DOHH2 (cell line): ENCODE results near the gene ARFRP1.

Experiments
- H3F3A ChIP-seq: fragments of 200-600 bp; sonication (generic), shearing (Covaris generic); 2 replicates; pipeline ENCODE4 v1.6.0; 2016; ENCODE audit warnings: antibody characterized with exemption, mild to moderate bottlenecking; ENCODE audit not compliant: control insufficient read depth, insufficient read depth
- H3K27ac ChIP-seq: fragments of 200-600 bp; sonication (generic); 2 replicates; pipeline ENCODE4 v1.5.1; 2014; ENCODE audit warnings: low read depth, mild to moderate bottlenecking, low read length, moderate library complexity
- H3K27me3 ChIP-seq: fragments of 200-600 bp; sonication (generic); 2 replicates; pipeline ENCODE4 v1.6.1; 2014; ENCODE audit warnings: mild to moderate bottlenecking, low read length, mixed read lengths; ENCODE audit not compliant: control insufficient read depth
- H3K36me3 ChIP-seq: fragments of 200-600 bp; sonication (generic); 2 replicates; pipeline ENCODE4 v1.6.1; 2014; ENCODE audit warnings: mild to moderate bottlenecking, low read length, moderate library complexity, mixed read lengths; ENCODE audit not compliant: control insufficient read depth
- H3K4me1 ChIP-seq: fragments of 200-600 bp; sonication (generic); 2 replicates; pipeline ENCODE4 v1.6.1; 2014; ENCODE audit warnings: mild to moderate bottlenecking, low read length, mixed read lengths; ENCODE audit not compliant: control insufficient read depth
- H3K4me2 ChIP-seq: fragments of 200-600 bp; sonication (generic); 2 replicates; pipeline ENCODE4 v1.6.0; 2014; ENCODE audit warnings: mild to moderate bottlenecking, low read length, moderate library complexity
- H3K4me3 ChIP-seq: fragments of 200-600 bp; sonication (generic); 2 replicates; pipeline ENCODE4 v1.5.1; 2014; ENCODE audit warnings: mild to moderate bottlenecking, low read length, mixed read lengths
- H3K79me2 ChIP-seq: fragments of 200-600 bp; sonication (generic); 2 replicates; pipeline ENCODE4 v1.6.1; 2014; ENCODE audit warnings: mild to moderate bottlenecking, low read length, mixed read lengths; ENCODE audit not compliant: control insufficient read depth
- H3K9me2 ChIP-seq: fragments of 200-600 bp; sonication (generic); replicated peaks from 2 replicates; pipeline ENCODE4 v1.6.1; 2014; ENCODE audit warnings: mild to moderate bottlenecking, low read length, mixed read lengths; ENCODE audit not compliant: control insufficient read depth
- H3K9me3 ChIP-seq: fragments of 200-600 bp; sonication (generic); 2 replicates; pipeline ENCODE4 v1.6.1; 2014; ENCODE audit warnings: antibody characterized with exemption, low read length, mixed read lengths; ENCODE audit not compliant: control insufficient read depth, insufficient read depth
- H4K20me1 ChIP-seq: fragments of 200-600 bp; sonication (generic); 2 replicates; pipeline ENCODE4 v1.6.0; 2014; ENCODE audit warnings: low read depth, mild to moderate bottlenecking, antibody characterized with exemption, low read length, moderate library complexity; ENCODE audit not compliant: control insufficient read depth, insufficient read depth
- EZH2phosphoT487 ChIP-seq: fragments of 200-600 bp; sonication (generic); IDR thresholded peaks from 2 replicates; pipeline ENCODE4 v1.6.1; 2017; ENCODE audit warnings: borderline replicate concordance, mild to moderate bottlenecking, antibody characterized with exemption, low read length, moderate library complexity, mixed read lengths
- TF ChIP-seq, protein P1 (sequence below): fragments of 200-600 bp; sonication (generic); IDR thresholded peaks from one replicate; pipeline ENCODE4 v1.5.1; 2014; ENCODE audit warnings: antibody characterized with exemption, mild to moderate bottlenecking, low read depth, low read length; ENCODE audit not compliant: poor library complexity, severe bottlenecking

Gene ARFRP1

DNA sequence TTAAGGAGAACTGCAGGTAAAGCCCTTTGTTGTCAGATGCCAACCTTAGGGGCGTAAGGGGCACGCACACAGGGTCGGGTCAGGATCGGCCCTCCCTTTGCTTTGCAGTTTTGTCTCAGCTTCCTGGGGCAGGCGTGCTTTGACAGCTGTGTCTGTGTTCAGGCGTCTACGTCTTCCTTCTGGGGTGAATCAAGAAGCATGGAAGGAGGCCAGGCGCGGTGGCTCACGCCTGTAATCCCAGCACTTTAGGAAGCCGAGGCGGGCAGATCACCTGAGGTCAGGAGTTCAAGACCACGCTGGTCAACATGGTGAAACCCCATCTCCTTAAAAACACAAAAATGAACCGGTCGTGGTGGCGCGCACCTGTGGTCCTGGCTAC lies 1.4 kb upstream of the ARFRP1 start:
- peaks cover 18% of the 10 kb centered on the region for H3K4me1 ChIP-seq
- peaks cover 14% of the 10 kb centered on the region for H4K20me1 ChIP-seq
- peaks cover 7% of the 10 kb centered on the region; the same call in 1 of the 2 replicates for H3K9me3 ChIP-seq
- no peak for TF ChIP-seq EZH2phosphoT487
- TF ChIP-seq, protein P1, sequence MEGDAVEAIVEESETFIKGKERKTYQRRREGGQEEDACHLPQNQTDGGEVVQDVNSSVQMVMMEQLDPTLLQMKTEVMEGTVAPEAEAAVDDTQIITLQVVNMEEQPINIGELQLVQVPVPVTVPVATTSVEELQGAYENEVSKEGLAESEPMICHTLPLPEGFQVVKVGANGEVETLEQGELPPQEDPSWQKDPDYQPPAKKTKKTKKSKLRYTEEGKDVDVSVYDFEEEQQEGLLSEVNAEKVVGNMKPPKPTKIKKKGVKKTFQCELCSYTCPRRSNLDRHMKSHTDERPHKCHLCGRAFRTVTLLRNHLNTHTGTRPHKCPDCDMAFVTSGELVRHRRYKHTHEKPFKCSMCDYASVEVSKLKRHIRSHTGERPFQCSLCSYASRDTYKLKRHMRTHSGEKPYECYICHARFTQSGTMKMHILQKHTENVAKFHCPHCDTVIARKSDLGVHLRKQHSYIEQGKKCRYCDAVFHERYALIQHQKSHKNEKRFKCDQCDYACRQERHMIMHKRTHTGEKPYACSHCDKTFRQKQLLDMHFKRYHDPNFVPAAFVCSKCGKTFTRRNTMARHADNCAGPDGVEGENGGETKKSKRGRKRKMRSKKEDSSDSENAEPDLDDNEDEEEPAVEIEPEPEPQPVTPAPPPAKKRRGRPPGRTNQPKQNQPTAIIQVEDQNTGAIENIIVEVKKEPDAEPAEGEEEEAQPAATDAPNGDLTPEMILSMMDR: no peak
- H3K36me3 ChIP-seq: peaks cover 80% of the 10 kb centered on the region
- H3K4me2 ChIP-seq: peak overlapping the region; percentile 95
- H3K27ac ChIP-seq: no peak overlapping the region
- H3K9me2 ChIP-seq: no peaks in the 10 kb centered on the region
- H3K4me3 ChIP-seq: peak overlapping the region; percentile 87
- no peaks in the 10 kb centered on the region for H3K27me3 ChIP-seq
- no peaks in the 10 kb centered on the region for H3F3A ChIP-seq
- H3K79me2 ChIP-seq: peaks cover 89% of the 10 kb centered on the region

DNA sequence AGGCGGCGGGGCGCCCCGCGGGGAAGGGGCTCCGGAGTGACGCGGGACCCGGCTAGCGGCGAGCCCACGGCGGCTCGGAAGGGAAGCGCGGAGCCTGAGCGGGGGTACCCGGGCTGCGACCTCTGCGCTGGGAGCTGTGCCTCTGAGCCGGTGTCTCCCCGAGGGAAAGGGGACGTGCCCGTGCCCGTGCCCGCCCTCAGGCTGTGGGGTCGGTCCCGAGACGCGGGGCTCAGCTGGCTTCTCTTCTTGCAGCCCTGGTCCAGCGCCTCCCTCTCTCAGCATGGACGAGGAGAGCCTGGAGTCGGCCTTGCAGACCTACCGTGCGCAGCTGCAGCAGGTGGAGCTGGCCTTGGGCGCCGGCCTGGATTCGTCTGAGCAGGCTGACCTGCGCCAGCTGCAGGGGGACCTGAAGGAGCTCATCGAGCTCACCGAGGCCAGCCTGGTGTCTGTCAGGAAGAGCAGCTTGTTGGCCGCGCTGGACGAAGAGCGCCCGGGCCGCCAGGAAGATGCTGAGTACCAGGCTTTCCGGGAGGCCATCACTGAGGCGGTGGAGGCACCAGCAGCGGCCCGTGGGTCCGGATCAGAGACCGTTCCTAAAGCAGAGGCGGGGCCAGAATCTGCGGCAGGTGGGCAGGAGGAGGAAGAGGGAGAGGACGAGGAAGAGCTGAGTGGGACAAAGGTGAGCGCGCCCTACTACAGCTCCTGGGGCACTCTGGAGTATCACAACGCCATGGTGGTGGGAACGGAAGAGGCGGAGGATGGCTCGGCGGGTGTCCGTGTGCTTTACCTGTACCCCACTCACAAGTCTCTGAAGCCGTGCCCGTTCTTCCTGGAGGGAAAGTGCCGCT lies 749 bp upstream of the ARFRP1 start:
- Histone ChIP-seq H3K79me2 (peaks cover 84% of the 10 kb centered on the region), H3K27ac (no peak overlapping the region), H4K20me1 (peaks cover 14% of the 10 kb centered on the region), H3K27me3 (no peaks in the 10 kb centered on the region), H3K4me2 (peak overlapping the region; percentile 95), H3K9me2 (no peaks in the 10 kb centered on the region), H3K4me3 (peak overlapping the region; percentile 87), H3K4me1 (peaks cover 18% of the 10 kb centered on the region), H3K9me3 (peaks cover 7% of the 10 kb centered on the region; the same call in 1 of the 2 replicates), H3F3A (no peaks in the 10 kb centered on the region), H3K36me3 (peaks cover 81% of the 10 kb centered on the region)
- TF ChIP-seq EZH2phosphoT487: no peak
- TF ChIP-seq, protein P1: no peak

DNA sequence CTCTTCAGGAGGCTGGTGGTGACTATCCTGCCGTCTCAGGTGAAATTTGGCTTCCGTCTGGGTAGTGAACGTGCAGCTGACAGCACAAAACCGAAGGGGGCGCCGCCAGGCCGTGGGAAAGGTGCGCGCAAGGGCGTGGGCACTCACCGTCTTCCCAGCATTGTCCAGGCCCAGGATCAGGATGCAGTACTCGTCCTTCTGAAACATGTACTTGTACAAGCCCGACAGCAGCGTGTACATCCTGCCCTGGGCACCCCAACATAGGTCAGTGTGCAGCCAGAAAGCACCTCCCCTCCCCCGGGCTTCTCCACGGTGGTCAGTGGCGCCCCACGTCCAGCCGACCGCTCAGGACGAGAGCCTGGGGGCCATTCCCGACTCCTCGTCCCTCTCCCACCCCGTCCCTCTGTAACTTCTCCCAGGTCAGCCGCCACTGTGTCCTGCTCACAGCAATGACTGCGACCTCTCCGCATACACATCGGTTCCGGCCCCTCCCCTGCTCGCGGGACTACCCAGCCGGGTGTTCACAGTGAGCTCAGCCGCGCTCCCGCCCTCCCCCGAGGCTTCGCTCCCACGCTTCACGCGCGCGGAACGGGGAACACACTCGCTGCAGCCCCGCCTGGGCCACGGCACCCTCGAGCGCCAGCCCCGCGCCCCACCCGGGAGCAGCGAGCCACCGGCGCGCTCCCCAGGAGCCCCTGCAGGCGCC lies 771 bp downstream of the ARFRP1 start:
- Histone ChIP-seq H3K79me2 (peaks cover 69% of the 10 kb centered on the region), H3K4me2 (peak overlapping the region; percentile 95)

More for the DNA sequence above, 771 bp downstream of the ARFRP1 start:
- Histone ChIP-seq H3K27ac (peak overlapping the region; percentile 52), H3K36me3 (peaks cover 68% of the 10 kb centered on the region), H3F3A (no peaks in the 10 kb centered on the region), H3K9me3 (peaks cover 2% of the 10 kb centered on the region; the same call in 1 of the 2 replicates), H3K4me3 (peak overlapping the region; percentile 87), H3K27me3 (no peaks in the 10 kb centered on the region), H4K20me1 (peaks cover 14% of the 10 kb centered on the region), H3K4me1 (peaks cover 18% of the 10 kb centered on the region), H3K9me2 (no peaks in the 10 kb centered on the region)
- TF ChIP-seq, protein P1: peak; percentile 68
- no peak for TF ChIP-seq EZH2phosphoT487
